Activated T-cell treated with anti-CD3 and anti-CD28 coated beads, Interleukin-2, amount 50 U/mL, for 24 hours (primary cell): ENCODE results near the gene CDX1.
"Not testable (repeated sequence)": the region's sequence is repeated elsewhere in the genome, so short reads cannot be mapped to it uniquely, and the experiment has no call there.

Source experiments
- DNase-seq: peaks from one replicate; pipeline ENCODE4 v3.0.0-alpha.2; 2020
- H3K27ac Mint-ChIP-seq: 2 replicates; pipeline ENCODE4 v1.8.0; 2020; ENCODE audit warnings: mild to moderate bottlenecking, mixed read lengths
- H3K27me3 Mint-ChIP-seq: 2 replicates; pipeline ENCODE4 v1.8.0; 2020; ENCODE audit warnings: mixed read lengths
- H3K36me3 Mint-ChIP-seq: 2 replicates; pipeline ENCODE4 v1.8.0; 2020; ENCODE audit warnings: low read depth, mixed read lengths
- H3K4me1 Mint-ChIP-seq: 2 replicates; pipeline ENCODE4 v1.8.0; 2020; ENCODE audit warnings: low read depth, mixed read lengths
- H3K4me3 Mint-ChIP-seq: 2 replicates; pipeline ENCODE4 v1.8.0; 2020; ENCODE audit warnings: mild to moderate bottlenecking, moderate library complexity, mixed read lengths
- H3K9me3 Mint-ChIP-seq: 2 replicates; pipeline ENCODE4 v1.8.0; 2020; ENCODE audit warnings: mixed read lengths

CDX1 gene

GRCh38 chr5:150219861-150220260, 53.3 kb downstream of the CDX1 start:
- DNase-seq: no peak
- no peaks in the 10 kb centered on the region for H3K36me3 Mint-ChIP-seq
- peaks cover 1% of the 10 kb centered on the region for H3K4me1 Mint-ChIP-seq
- H3K4me3 Mint-ChIP-seq: no peak overlapping the region
- no peak overlapping the region for H3K27ac Mint-ChIP-seq
- no peaks in the 10 kb centered on the region for H3K9me3 Mint-ChIP-seq
- H3K27me3 Mint-ChIP-seq: peaks cover 17% of the 10 kb centered on the region

DNA sequence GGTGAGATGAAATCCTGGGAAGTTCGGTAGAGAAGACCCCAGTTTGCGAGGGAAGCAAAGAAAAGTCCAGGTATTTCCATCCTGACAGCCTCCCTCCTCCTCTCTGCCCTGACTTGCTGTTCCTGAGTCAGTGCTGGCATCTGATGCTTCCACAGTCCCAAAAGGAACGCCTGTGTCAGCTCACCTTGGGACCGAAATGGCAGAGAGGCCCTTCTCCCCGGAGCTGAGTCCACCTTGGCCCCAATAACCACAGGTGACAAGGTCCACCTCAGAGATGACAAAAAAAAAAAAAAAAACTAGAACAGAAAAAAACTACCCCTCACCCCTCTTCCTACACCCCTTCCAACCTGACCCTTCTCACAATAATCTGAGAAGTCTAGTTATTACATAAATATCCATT, 54.9 kb downstream of the CDX1 start:
- Mint-ChIP-seq H3K4me3 (no peak overlapping the region), H3K9me3 (no peaks in the 10 kb centered on the region), H3K27ac (no peak overlapping the region), H3K4me1 (peaks cover 1% of the 10 kb centered on the region), H3K36me3 (no peaks in the 10 kb centered on the region), H3K27me3 (peaks cover 14% of the 10 kb centered on the region)
- DNase-seq: no peak

DNA sequence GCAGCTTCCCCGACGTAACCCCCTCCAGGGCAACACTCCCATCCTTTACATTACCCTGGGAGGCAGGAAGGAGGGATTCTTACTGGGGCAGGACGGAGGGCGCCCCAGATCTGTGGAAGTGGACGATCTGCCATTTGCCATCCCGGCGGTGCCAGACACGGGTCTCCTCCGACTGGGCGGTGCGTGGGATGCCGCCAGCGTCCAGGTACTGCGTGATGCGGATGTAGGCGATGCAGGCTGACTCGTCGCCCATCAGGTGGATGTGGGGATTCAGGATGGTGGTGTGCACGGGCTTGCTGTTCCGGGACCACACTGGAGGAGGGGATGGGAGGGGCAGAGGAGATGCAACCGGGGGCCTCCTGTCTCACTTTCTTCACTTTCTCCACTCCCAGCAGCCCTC, 56.3 kb downstream of the CDX1 start:
- H3K9me3 Mint-ChIP-seq: no peaks in the 10 kb centered on the region
- H3K27me3 Mint-ChIP-seq: peaks cover under 1% of the 10 kb centered on the region
- no peaks in the 10 kb centered on the region for H3K36me3 Mint-ChIP-seq
- peaks cover 1% of the 10 kb centered on the region for H3K4me1 Mint-ChIP-seq
- DNase-seq: no peak
- no peak overlapping the region for H3K4me3 Mint-ChIP-seq
- no peak overlapping the region for H3K27ac Mint-ChIP-seq

GRCh38 chr5:150223474-150223873, 56.9 kb downstream of the CDX1 start:
- H3K27me3 Mint-ChIP-seq: no peaks in the 10 kb centered on the region
- H3K27ac Mint-ChIP-seq: no peak overlapping the region
- H3K9me3 Mint-ChIP-seq: no peaks in the 10 kb centered on the region
- H3K4me3 Mint-ChIP-seq: no peak overlapping the region
- H3K36me3 Mint-ChIP-seq: no peaks in the 10 kb centered on the region
- no peaks in the 10 kb centered on the region for H3K4me1 Mint-ChIP-seq
- DNase-seq: no peak

DNA sequence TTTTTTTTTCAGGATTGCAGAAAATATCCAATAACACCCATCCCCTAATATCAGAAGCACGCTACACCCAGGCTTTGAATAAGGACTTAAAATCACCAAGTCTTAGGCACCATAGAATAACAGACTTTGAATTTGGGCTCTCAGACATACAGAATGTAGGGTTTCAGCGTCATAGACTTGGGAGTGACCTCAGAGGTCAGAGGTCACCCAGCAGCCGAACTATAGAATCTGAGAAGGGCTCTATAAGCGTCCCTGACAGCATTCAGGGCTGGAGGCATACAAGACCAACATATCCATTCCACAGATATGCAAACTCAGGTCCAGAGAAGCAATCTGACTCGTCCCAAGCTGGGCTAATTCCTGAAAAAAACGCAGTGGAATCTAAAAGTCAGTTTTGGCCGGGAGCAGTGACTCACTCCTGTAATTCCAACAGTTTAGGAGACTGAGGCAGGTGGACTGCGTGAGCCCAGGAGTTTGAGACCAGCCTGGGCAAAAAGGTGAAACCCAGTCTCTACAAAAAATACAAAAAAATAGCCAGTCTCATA, 58.0 kb downstream of the CDX1 start:
- H3K4me1 Mint-ChIP-seq: no peaks in the 10 kb centered on the region

GRCh38 chr5:150227036-150227435, 60.5 kb downstream of the CDX1 start:
- Mint-ChIP-seq H3K4me1 (no peaks in the 10 kb centered on the region), H3K9me3 (no peaks in the 10 kb centered on the region), H3K27ac (no peak overlapping the region), H3K27me3 (no peaks in the 10 kb centered on the region), H3K4me3 (no peak overlapping the region), H3K36me3 (no peaks in the 10 kb centered on the region)
- DNase-seq: no peak

More for the DNA sequence above, 58.0 kb downstream of the CDX1 start:
- DNase-seq: no peak
- H3K36me3 Mint-ChIP-seq: no peaks in the 10 kb centered on the region
- H3K4me3 Mint-ChIP-seq: no peak overlapping the region
- no peaks in the 10 kb centered on the region for H3K27me3 Mint-ChIP-seq
- H3K27ac Mint-ChIP-seq: no peak overlapping the region
- H3K9me3 Mint-ChIP-seq: no peaks in the 10 kb centered on the region

DNA sequence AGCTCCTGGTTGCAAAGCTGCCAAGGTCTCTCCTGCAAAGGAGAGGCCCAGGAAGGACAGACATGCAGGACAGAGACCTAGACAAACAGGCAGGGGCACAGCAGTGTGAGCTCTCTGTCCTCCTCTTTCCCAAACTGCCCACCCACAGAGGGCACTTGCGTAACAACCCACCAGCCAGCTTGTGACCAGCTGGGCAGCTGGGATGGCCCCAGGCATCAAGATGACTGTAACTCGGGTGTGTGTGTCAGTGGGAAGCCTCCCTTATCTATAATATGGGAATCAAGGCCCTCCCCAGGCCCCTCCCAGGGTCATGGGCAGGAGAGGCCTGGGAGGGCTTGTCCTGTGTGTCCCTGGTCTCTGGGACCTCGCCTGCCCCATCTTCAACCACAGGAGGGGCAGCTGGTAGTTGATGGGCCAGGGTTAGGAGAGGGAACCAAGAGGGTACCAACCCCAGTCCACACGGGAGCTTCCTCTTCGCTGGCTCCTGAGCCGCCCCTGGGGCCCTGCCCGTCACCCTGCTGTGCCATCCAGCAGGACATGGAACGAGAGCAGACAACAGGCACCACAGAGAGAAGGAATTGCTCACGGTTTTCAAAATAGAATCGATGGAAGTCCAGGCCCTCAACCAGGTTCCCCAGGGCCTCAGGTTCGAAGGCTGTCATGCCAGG, 61.2 kb downstream of the CDX1 start:
- no peak overlapping the region for H3K27ac Mint-ChIP-seq
- no peaks in the 10 kb centered on the region for H3K4me1 Mint-ChIP-seq
- no peaks in the 10 kb centered on the region for H3K27me3 Mint-ChIP-seq
- H3K4me3 Mint-ChIP-seq: no peak overlapping the region
- no peak for DNase-seq
- H3K9me3 Mint-ChIP-seq: no peaks in the 10 kb centered on the region
- H3K36me3 Mint-ChIP-seq: no peaks in the 10 kb centered on the region

GRCh38 chr5:150229571-150229970, 63.0 kb downstream of the CDX1 start:
- DNase-seq: no peak
- Mint-ChIP-seq H3K4me1 (no peaks in the 10 kb centered on the region), H3K36me3 (no peaks in the 10 kb centered on the region), H3K9me3 (no peaks in the 10 kb centered on the region), H3K4me3 (no peak overlapping the region), H3K27me3 (no peaks in the 10 kb centered on the region), H3K27ac (no peak overlapping the region)

GRCh38 chr5:150230842-150231241, 64.3 kb downstream of the CDX1 start:
- no peak overlapping the region for H3K27ac Mint-ChIP-seq

GRCh38 chr5:150233706-150234105, 67.1 kb downstream of the CDX1 start:
- not testable (repeated sequence) for DNase-seq, H3K4me3 Mint-ChIP-seq, H3K27ac Mint-ChIP-seq, H3K9me3 Mint-ChIP-seq, H3K27me3 Mint-ChIP-seq, H3K4me1 Mint-ChIP-seq, H3K36me3 Mint-ChIP-seq

More at GRCh38 chr5:150230842-150231241, 64.3 kb downstream of the CDX1 start:
- H3K9me3 Mint-ChIP-seq: no peaks in the 10 kb centered on the region
- H3K36me3 Mint-ChIP-seq: no peaks in the 10 kb centered on the region
- H3K27me3 Mint-ChIP-seq: no peaks in the 10 kb centered on the region
- no peaks in the 10 kb centered on the region for H3K4me1 Mint-ChIP-seq
- no peak overlapping the region for H3K4me3 Mint-ChIP-seq
- no peak for DNase-seq
